ENCODE data around the gene JPT1.

DNA sequence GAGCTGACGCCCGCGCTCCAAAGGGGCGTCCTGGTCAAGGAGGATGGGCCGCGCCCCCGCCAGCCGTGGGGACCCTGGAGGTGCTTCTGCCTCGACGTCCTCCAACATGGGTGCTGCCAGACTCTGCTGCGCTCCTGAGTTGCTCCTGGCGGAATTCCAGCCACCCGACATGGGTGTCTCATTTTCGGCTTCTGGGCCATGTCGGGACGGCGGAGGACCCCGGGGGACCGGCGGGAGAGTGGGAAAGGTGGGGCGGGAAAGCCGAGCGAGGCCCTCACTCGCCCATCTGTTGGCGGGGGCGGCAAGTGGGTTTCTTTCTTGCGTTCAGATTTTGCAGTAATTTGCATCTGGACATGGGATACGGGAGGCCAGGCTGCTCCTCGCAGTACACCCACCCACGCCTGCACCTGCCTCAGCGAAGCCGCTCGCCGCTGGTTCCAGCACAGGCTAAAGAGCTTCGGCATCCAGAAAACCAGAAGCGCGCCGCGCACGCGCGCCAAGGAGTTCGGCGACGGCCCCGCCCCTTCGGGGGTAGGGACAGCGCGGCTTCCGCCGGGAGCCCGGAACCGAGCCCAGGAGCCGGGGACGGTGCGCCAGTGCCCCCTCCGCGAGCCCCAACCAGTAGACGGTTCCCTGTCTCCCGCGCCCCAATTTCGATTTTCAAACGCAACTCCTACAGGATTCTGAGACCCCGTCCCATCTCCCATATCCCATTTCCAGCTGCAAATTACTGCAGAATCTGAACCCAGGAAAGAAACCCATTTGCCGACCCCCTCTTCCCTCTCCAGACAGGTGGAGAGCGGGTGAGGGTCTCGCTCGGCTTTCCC, 44.7 kb downstream of the JPT1 start, which contains the start of gene ARMC7:
- peak; percentile 60 for TF ChIP-seq POLR2A (IDR thresholded peaks at IDR 0.05)
- TF ChIP-seq, protein P1, sequence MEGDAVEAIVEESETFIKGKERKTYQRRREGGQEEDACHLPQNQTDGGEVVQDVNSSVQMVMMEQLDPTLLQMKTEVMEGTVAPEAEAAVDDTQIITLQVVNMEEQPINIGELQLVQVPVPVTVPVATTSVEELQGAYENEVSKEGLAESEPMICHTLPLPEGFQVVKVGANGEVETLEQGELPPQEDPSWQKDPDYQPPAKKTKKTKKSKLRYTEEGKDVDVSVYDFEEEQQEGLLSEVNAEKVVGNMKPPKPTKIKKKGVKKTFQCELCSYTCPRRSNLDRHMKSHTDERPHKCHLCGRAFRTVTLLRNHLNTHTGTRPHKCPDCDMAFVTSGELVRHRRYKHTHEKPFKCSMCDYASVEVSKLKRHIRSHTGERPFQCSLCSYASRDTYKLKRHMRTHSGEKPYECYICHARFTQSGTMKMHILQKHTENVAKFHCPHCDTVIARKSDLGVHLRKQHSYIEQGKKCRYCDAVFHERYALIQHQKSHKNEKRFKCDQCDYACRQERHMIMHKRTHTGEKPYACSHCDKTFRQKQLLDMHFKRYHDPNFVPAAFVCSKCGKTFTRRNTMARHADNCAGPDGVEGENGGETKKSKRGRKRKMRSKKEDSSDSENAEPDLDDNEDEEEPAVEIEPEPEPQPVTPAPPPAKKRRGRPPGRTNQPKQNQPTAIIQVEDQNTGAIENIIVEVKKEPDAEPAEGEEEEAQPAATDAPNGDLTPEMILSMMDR (IDR thresholded peaks at IDR 0.05): no peak
